Immature natural killer cell (primary cell): ENCODE results near the gene KDELR1. TPM values are rescaled to one million over a fixed set of nuclear protein-coding genes. Genes with fewer than 3 reads are reported as not detected.
"Not testable (repeated sequence)": the region's sequence is repeated elsewhere in the genome, so short reads cannot be mapped to it uniquely, and the experiment has no call there.

Experiments
- DNase-seq, 3 donors: peaks; one replicate each; pipeline ENCODE4 v3.0.0; 2022; ENCODE audit warnings: mixed read lengths in 1 of 3
- H3K27ac Mint-ChIP-seq, 6 donors: one replicate each; pipeline ENCODE4 v1.8.0; 2020; ENCODE audit warnings: mixed read lengths in 6 of 6, mild to moderate bottlenecking in 5 of 6, inconsistent platforms in 4 of 6, moderate library complexity in 3 of 6
- H3K27me3 Mint-ChIP-seq, 3 donors: one replicate each; pipeline ENCODE4 v1.8.0; 2020 to 2021; ENCODE audit warnings: low read depth in 3 of 3, mild to moderate bottlenecking in 3 of 3, mixed read lengths in 3 of 3, moderate library complexity in 3 of 3, inconsistent platforms in 1 of 3
- H3K36me3 Mint-ChIP-seq, 3 donors: one replicate each; pipeline ENCODE4 v1.8.0; 2020; ENCODE audit warnings: mixed read lengths in 3 of 3, inconsistent platforms in 2 of 3, mild to moderate bottlenecking in 2 of 3
- H3K4me1 Mint-ChIP-seq, 2 donors: one replicate each; pipeline ENCODE4 v1.8.0; 2020; ENCODE audit warnings: inconsistent platforms in 2 of 2, mild to moderate bottlenecking in 2 of 2, mixed read lengths in 2 of 2, moderate library complexity in 1 of 2
- H3K4me3 Mint-ChIP-seq, 5 donors: one replicate each; pipeline ENCODE4 v1.8.0; 2020; ENCODE audit warnings: mild to moderate bottlenecking in 5 of 5, mixed read lengths in 5 of 5, inconsistent platforms in 3 of 5, moderate library complexity in 3 of 5
- H3K9me3 Mint-ChIP-seq, 6 donors: one replicate each; pipeline ENCODE4 v1.8.0; 2020; ENCODE audit warnings: mild to moderate bottlenecking in 6 of 6, mixed read lengths in 6 of 6, inconsistent platforms in 4 of 6, moderate library complexity in 3 of 6
- polyA plus RNA-seq, 3 donors: library from polyadenylated mRNA; unstranded; fragments of 300-500 nt; fragmentation: Illumina TruSeq; gene quantifications; one replicate each; pipeline ENCODE4 v1.2.3, GENCODE V29; 2021

KDELR1 gene
- polyA plus RNA-seq, 3 donors from 2014 or later, result 14.8 to 30.5 (median 20.2) TPM

- Mint-ChIP-seq H3K27me3 (peaks cover 4 to 36% (median 20%) of the 10 kb centered on the region in 3 donors), H3K4me3 (peak overlapping the region in 3 of 5 donors; percentile 17 to 30 (median 29)), H3K9me3 (peaks cover 0 to 2% (median 0%) of the 10 kb centered on the region in 6 donors), H3K36me3 (peaks cover 0 to 4% (median 0%) of the 10 kb centered on the region in 3 donors), H3K27ac (peak overlapping the region in 1 of 6 donors; percentile 35), H3K4me1 (peaks cover 26 to 37% of the 10 kb centered on the region in 2 donors)
- DNase-seq, result no peak
These were observed 3.2 kb upstream of the KDELR1 start for GRCh38 chr19:48394331-48395169.

GRCh38 chr19:48393559-48394330, 2.4 kb upstream of the KDELR1 start, which contains the start of gene GRIN2D:
GRIN2D (plus strand) TSS chr19:48393668; CDS start chr19:48398393, 4,725 bp downstream.
- Mint-ChIP-seq H3K27me3 (peaks cover 4 to 35% (median 17%) of the 10 kb centered on the region in 3 donors), H3K9me3 (peaks cover 0 to 2% (median 0%) of the 10 kb centered on the region in 6 donors), H3K4me1 (peaks cover 18 to 32% of the 10 kb centered on the region in 2 donors), H3K36me3 (peaks cover 0 to 5% (median under 1%) of the 10 kb centered on the region in 3 donors), H3K27ac (peak within 1 kb of the TSS in 2 of 6 donors; percentile 35 to 72), H3K4me3 (peak within 1 kb of the TSS in 4 of 5 donors; percentile 27 to 61 (median 52))
- DNase-seq, result no peak

GRCh38 chr19:48392860-48393558, 1.7 kb upstream of the KDELR1 start:
- H3K27ac Mint-ChIP-seq, result no peak overlapping the region
- DNase-seq, result no peak
- H3K9me3 Mint-ChIP-seq, result peaks cover 0 to 2% (median 0%) of the 10 kb centered on the region in 6 donors
- H3K4me3 Mint-ChIP-seq, result peak overlapping the region in 2 of 5 donors; percentile 27 to 61
- peaks cover 6 to 33% (median 16%) of the 10 kb centered on the region in 3 donors for H3K27me3 Mint-ChIP-seq
- peaks cover 0 to 10% (median 4%) of the 10 kb centered on the region in 3 donors for H3K36me3 Mint-ChIP-seq
- peaks cover 21 to 34% of the 10 kb centered on the region in 2 donors for H3K4me1 Mint-ChIP-seq

- Mint-ChIP-seq H3K27me3 (peaks cover 3 to 27% (median 9%) of the 10 kb centered on the region in 3 donors), H3K27ac (peak overlapping the region in 1 of 6 donors; percentile 90), H3K4me1 (peaks cover 15 to 27% of the 10 kb centered on the region in 2 donors), H3K4me3 (peak overlapping the region in 4 of 5 donors; percentile 87 to 94 (median 90))
- H3K36me3 Mint-ChIP-seq, H3K9me3 Mint-ChIP-seq, DNase-seq: not testable (repeated sequence)
These were observed 624 bp upstream of the KDELR1 start for GRCh38 chr19:48392006-48392344.

GRCh38 chr19:48390188-48391099, 907 bp downstream of the KDELR1 start:
- H3K4me3 Mint-ChIP-seq, result peak overlapping the region; percentile 83 to 94 (median 90)
- peaks cover 15 to 25% of the 10 kb centered on the region in 2 donors for H3K4me1 Mint-ChIP-seq
- peaks cover 0 to 8% (median 5%) of the 10 kb centered on the region in 3 donors for H3K36me3 Mint-ChIP-seq
- H3K27me3 Mint-ChIP-seq, result peaks cover 3 to 22% (median 6%) of the 10 kb centered on the region in 3 donors
- H3K27ac Mint-ChIP-seq, result peak overlapping the region; percentile 84 to 97 (median 90)
- peaks cover 0 to 2% (median 0%) of the 10 kb centered on the region in 6 donors for H3K9me3 Mint-ChIP-seq
- DNase-seq, result peak; percentile 60 to 69 (median 64)

GRCh38 chr19:48386981-48387380, 4.4 kb downstream of the KDELR1 start:
- H3K4me1 Mint-ChIP-seq, result peaks cover 15 to 18% of the 10 kb centered on the region in 2 donors
- DNase-seq, result no peak
- no peak overlapping the region for H3K27ac Mint-ChIP-seq
- no peak overlapping the region for H3K4me3 Mint-ChIP-seq
- no peaks in the 10 kb centered on the region for H3K9me3 Mint-ChIP-seq
- H3K27me3 Mint-ChIP-seq, result peaks cover 2 to 8% (median 3%) of the 10 kb centered on the region in 3 donors
- peaks cover 7 to 32% (median 13%) of the 10 kb centered on the region in 3 donors for H3K36me3 Mint-ChIP-seq

- Mint-ChIP-seq H3K27ac (peak overlapping the region in 1 of 6 donors; percentile 58), H3K4me3 (no peak overlapping the region), H3K9me3 (no peaks in the 10 kb centered on the region), H3K4me1 (peaks cover 10 to 12% of the 10 kb centered on the region in 2 donors), H3K36me3 (peaks cover 11 to 36% (median 13%) of the 10 kb centered on the region in 3 donors), H3K27me3 (peaks cover 0 to 3% (median 2%) of the 10 kb centered on the region in 3 donors)
- DNase-seq, result no peak
These were observed 5.8 kb downstream of the KDELR1 start for GRCh38 chr19:48385461-48386087.

- Mint-ChIP-seq H3K4me1 (no peaks in the 10 kb centered on the region), H3K9me3 (no peaks in the 10 kb centered on the region), H3K27ac (no peak overlapping the region), H3K36me3 (peaks cover 7 to 28% (median 11%) of the 10 kb centered on the region in 3 donors), H3K4me3 (no peak overlapping the region), H3K27me3 (no peaks in the 10 kb centered on the region)
- DNase-seq, result no peak
These were observed 9.1 kb downstream of the KDELR1 start for GRCh38 chr19:48382286-48382685.

GRCh38 chr19:48381178-48381950, 10.0 kb downstream of the KDELR1 start:
- no peaks in the 10 kb centered on the region for H3K9me3 Mint-ChIP-seq
- H3K4me3 Mint-ChIP-seq, result no peak overlapping the region

GRCh38 chr19:48379058-48379457, 12.3 kb downstream of the KDELR1 start:
- H3K27ac Mint-ChIP-seq, result peak overlapping the region in 1 of 6 donors; percentile 17
- H3K4me1 Mint-ChIP-seq, result no peaks in the 10 kb centered on the region
- H3K27me3 Mint-ChIP-seq, result no peaks in the 10 kb centered on the region
- peaks cover 2 to 18% (median 8%) of the 10 kb centered on the region in 3 donors for H3K36me3 Mint-ChIP-seq
- H3K9me3 Mint-ChIP-seq, result no peaks in the 10 kb centered on the region
- H3K4me3 Mint-ChIP-seq, result no peak overlapping the region
- DNase-seq, result no peak

More at GRCh38 chr19:48381178-48381950, 10.0 kb downstream of the KDELR1 start:
- Mint-ChIP-seq H3K4me1 (no peaks in the 10 kb centered on the region), H3K27me3 (no peaks in the 10 kb centered on the region), H3K27ac (no peak overlapping the region), H3K36me3 (peaks cover 7 to 28% (median 11%) of the 10 kb centered on the region in 3 donors)
- no peak for DNase-seq

GRCh38 chr19:48378194-48378570, 13.2 kb downstream of the KDELR1 start:
- H3K27me3 Mint-ChIP-seq, result peaks cover 0 to 3% (median 0%) of the 10 kb centered on the region in 3 donors
- no peaks in the 10 kb centered on the region for H3K9me3 Mint-ChIP-seq
- H3K36me3 Mint-ChIP-seq, result peaks cover 0 to 13% (median 7%) of the 10 kb centered on the region in 3 donors
- DNase-seq, result no peak
- no peak overlapping the region for H3K4me3 Mint-ChIP-seq
- H3K4me1 Mint-ChIP-seq, result no peaks in the 10 kb centered on the region
- no peak overlapping the region for H3K27ac Mint-ChIP-seq
